ENCODE measurements around the gene RAET1G.
"Not testable (repeated sequence)": the region's sequence is repeated elsewhere in the genome, so short reads cannot be mapped to it uniquely, and the experiment has no call there.

RAET1G gene

DNA sequence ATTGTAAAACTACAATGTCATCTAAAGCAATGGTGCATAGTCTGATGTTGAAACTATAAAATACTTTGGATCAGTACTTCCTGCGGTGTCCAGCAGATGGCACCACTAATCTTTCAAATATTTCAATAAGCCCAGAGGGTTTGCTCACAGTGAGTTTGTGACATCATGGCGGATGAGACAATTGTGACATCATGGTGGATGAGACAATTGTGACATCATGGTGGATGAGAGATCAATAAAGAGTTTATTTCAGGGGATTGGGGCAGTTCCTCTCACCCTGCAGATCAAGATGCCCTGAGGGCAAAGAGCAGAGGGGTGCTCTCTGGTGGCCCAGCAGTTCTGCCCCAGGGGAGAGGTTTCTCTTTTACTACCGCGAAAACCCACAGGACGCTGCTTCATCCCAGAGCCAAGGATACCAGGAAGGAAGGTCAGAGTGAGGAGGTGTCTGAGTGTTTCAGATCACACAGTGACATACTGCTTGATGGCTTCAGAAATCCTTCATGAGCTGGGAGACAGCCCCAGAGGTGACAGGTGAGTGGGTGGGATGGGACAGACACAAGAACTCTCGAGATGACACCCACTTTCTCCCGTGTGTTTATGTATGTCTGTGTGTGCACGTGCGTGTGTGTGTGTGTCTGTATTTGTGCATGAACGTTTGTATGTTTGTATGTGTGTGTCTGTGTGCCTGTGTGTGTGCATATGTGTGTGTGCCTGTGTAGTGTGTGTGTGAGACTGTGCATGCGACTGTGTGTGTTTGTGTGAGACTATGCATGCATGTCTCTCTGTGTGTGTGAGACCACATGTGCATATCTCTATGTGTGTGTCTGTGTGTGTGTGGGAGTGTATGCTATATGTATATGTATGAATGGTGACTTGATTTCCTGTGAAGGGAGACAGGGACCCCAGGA lies 11.6 kb upstream of the RAET1G start:
- Histone ChIP-seq H3K27me3 (ENCODE audit: insufficient read depth, poor library complexity, severe bottlenecking) (no peaks in the 10 kb centered on the region), H3K4me1 (ENCODE audit: insufficient read depth, poor library complexity, severe bottlenecking) (no peaks in the 10 kb centered on the region), H3K4me3 (ENCODE audit: severe bottlenecking) (no peak overlapping the region), H3K36me3 (ENCODE audit: low read depth) (no peaks in the 10 kb centered on the region), H3K9me3 (ENCODE audit: severe bottlenecking) (no peaks in the 10 kb centered on the region), H3K27ac (ENCODE audit: poor library complexity, severe bottlenecking) (no peak overlapping the region)
- ATAC-seq (ENCODE audit: low read depth), result no peak
- TF ChIP-seq, protein P1, sequence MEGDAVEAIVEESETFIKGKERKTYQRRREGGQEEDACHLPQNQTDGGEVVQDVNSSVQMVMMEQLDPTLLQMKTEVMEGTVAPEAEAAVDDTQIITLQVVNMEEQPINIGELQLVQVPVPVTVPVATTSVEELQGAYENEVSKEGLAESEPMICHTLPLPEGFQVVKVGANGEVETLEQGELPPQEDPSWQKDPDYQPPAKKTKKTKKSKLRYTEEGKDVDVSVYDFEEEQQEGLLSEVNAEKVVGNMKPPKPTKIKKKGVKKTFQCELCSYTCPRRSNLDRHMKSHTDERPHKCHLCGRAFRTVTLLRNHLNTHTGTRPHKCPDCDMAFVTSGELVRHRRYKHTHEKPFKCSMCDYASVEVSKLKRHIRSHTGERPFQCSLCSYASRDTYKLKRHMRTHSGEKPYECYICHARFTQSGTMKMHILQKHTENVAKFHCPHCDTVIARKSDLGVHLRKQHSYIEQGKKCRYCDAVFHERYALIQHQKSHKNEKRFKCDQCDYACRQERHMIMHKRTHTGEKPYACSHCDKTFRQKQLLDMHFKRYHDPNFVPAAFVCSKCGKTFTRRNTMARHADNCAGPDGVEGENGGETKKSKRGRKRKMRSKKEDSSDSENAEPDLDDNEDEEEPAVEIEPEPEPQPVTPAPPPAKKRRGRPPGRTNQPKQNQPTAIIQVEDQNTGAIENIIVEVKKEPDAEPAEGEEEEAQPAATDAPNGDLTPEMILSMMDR (IDR thresholded peaks at IDR 0.05; ENCODE audit: poor library complexity, severe bottlenecking), result peak; percentile 89
- DNase-seq (ENCODE audit: low spot score), result no peak

DNA sequence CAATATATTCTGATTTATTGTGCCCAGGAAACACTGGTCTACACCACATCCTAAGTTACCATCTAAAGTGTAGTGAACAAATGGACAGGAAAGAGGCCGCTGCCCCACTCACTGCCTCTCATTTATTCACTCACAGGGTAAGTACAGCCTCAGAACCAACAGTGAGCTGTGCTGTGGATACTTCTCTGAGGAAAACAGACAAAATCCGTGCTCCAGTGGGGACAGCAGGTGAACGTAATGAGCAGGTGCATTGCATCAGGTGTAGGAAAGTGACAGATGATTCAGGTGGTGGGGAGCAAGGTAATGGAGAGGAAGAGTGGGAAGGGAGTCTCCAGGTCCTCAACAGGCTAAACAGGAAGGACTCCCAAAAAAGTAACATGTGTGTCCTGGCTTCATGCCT lies 10.5 kb upstream of the RAET1G start:
- DNase-seq (ENCODE audit: low spot score) (no peak), ATAC-seq (ENCODE audit: low read depth) (no peak)
- H3K4me3 ChIP-seq (ENCODE audit: severe bottlenecking), result no peak overlapping the region
- H3K9me3 ChIP-seq (ENCODE audit: severe bottlenecking), result no peaks in the 10 kb centered on the region
- H3K27me3 ChIP-seq (ENCODE audit: insufficient read depth, poor library complexity, severe bottlenecking), result no peaks in the 10 kb centered on the region
- TF ChIP-seq, protein P1 (IDR thresholded peaks at IDR 0.05; ENCODE audit: poor library complexity, severe bottlenecking), result no peak
- no peak overlapping the region for H3K27ac ChIP-seq (ENCODE audit: poor library complexity, severe bottlenecking)
- H3K4me1 ChIP-seq (ENCODE audit: insufficient read depth, poor library complexity, severe bottlenecking), result no peaks in the 10 kb centered on the region
- no peaks in the 10 kb centered on the region for H3K36me3 ChIP-seq (ENCODE audit: low read depth)

DNA sequence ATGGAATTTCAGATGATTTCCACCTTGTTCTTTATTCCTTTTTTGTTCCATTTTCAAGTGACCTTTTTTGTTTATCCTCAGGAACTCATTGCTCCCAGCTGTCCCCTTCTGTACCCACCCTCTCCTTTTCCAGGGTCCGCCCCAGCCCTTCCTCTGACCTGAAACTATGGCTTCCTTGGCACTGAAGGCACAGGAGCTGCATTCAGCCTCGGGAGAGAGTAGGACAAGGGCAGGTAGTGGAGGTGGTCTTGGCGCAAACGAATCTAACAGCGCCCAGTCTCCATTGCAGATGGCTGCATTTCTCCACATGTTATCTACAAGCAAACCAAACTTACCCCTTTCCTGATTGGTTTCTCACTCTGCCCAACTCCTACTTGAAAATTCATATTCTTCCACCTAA lies 10.1 kb upstream of the RAET1G start:
- no peaks in the 10 kb centered on the region for H3K36me3 ChIP-seq (ENCODE audit: low read depth)
- H3K4me1 ChIP-seq (ENCODE audit: insufficient read depth, poor library complexity, severe bottlenecking), result no peaks in the 10 kb centered on the region
- DNase-seq (ENCODE audit: low spot score) (no peak), ATAC-seq (ENCODE audit: low read depth) (no peak)
- no peaks in the 10 kb centered on the region for H3K9me3 ChIP-seq (ENCODE audit: severe bottlenecking)
- no peak overlapping the region for H3K4me3 ChIP-seq (ENCODE audit: severe bottlenecking)
- TF ChIP-seq, protein P1 (IDR thresholded peaks at IDR 0.05; ENCODE audit: poor library complexity, severe bottlenecking), result no peak
- H3K27ac ChIP-seq (ENCODE audit: poor library complexity, severe bottlenecking), result no peak overlapping the region
- H3K27me3 ChIP-seq (ENCODE audit: insufficient read depth, poor library complexity, severe bottlenecking), result no peaks in the 10 kb centered on the region

DNA sequence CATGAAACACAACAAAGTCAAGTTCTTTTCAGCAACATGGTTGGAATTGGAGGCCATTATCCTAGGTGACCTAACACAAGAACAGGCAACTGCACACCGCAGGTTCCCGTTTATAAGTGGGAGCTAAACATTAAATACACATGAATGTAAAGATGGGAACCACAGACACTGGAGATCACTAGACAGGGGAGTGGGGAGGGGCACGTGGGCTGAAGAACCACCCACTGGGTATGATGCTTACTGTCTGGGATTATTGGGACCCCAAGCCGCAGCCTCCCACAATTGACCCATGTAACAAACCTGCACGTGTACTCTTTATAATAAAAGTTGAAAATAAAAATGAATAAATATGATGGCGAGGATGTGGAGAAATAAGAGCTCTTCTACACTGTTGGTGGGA lies 8.6 kb upstream of the RAET1G start:
- Histone ChIP-seq H3K9me3 (ENCODE audit: severe bottlenecking) (no peaks in the 10 kb centered on the region), H3K36me3 (ENCODE audit: low read depth) (no peaks in the 10 kb centered on the region), H3K4me1 (ENCODE audit: insufficient read depth, poor library complexity, severe bottlenecking) (no peaks in the 10 kb centered on the region), H3K4me3 (ENCODE audit: severe bottlenecking) (no peak overlapping the region), H3K27ac (ENCODE audit: poor library complexity, severe bottlenecking) (no peak overlapping the region), H3K27me3 (ENCODE audit: insufficient read depth, poor library complexity, severe bottlenecking) (no peaks in the 10 kb centered on the region)
- ATAC-seq (ENCODE audit: low read depth), result no peak
- no peak for DNase-seq (ENCODE audit: low spot score)
- TF ChIP-seq, protein P1 (IDR thresholded peaks at IDR 0.05; ENCODE audit: poor library complexity, severe bottlenecking), result no peak

DNA sequence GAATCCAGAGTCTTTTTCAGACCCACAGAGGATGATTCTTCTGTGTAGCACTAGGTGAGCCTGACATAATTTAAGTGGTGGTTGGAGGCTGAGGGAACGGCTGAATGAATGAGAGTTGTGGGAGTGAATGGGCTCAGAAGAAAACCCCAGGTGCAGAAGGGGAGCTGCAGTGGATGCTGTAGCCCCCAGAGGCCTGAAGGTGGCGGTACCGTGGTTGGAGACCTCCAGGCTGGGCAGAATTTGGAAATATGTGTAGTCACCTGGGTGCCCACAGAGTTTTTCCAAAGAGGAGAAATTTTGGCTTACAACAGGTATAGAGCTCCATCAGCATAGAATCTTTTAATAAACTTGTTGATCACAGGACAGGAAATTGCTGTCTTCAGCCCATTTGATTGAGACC lies 6.5 kb upstream of the RAET1G start:
- DNase-seq (ENCODE audit: low spot score) (no peak), ATAC-seq (ENCODE audit: low read depth) (no peak)
- Histone ChIP-seq H3K36me3 (ENCODE audit: low read depth) (no peaks in the 10 kb centered on the region), H3K4me3 (ENCODE audit: severe bottlenecking) (no peak overlapping the region), H3K4me1 (ENCODE audit: insufficient read depth, poor library complexity, severe bottlenecking) (peaks cover 3% of the 10 kb centered on the region), H3K27ac (ENCODE audit: poor library complexity, severe bottlenecking) (no peak overlapping the region), H3K9me3 (ENCODE audit: severe bottlenecking) (no peaks in the 10 kb centered on the region), H3K27me3 (ENCODE audit: insufficient read depth, poor library complexity, severe bottlenecking) (no peaks in the 10 kb centered on the region)
- TF ChIP-seq, protein P1 (IDR thresholded peaks at IDR 0.05; ENCODE audit: poor library complexity, severe bottlenecking), result peak; percentile 38

DNA sequence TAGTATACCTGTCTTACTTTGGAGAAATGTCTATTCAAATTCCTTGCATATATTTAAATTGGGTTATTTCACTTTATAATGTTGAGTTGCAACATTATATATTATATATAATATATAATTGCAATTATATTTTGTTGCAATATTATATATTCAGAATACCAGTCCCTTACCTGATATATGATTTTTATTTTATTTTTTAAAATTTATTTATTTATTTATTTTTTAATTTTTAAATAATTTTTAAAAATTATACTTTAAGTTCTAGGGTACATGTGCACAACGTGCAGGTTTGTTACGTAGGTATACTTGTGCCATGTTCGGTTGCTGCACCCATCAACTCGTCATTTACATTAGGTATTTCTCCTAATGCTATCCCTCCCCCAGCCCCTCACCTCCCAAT lies 4.1 kb upstream of the RAET1G start:
- H3K9me3 ChIP-seq (ENCODE audit: severe bottlenecking); DNase-seq (ENCODE audit: low spot score); ATAC-seq (ENCODE audit: low read depth); H3K27ac ChIP-seq (ENCODE audit: poor library complexity, severe bottlenecking); H3K4me3 ChIP-seq (ENCODE audit: severe bottlenecking); H3K4me1 ChIP-seq (ENCODE audit: insufficient read depth, poor library complexity, severe bottlenecking); H3K27me3 ChIP-seq (ENCODE audit: insufficient read depth, poor library complexity, severe bottlenecking); H3K36me3 ChIP-seq (ENCODE audit: low read depth): not testable (repeated sequence)
